Endodermal cell (in vitro differentiated cells): ENCODE data around the gene MKS1. TPM values are rescaled to one million over a fixed set of nuclear protein-coding genes. Genes with fewer than 3 reads are reported as not detected.

Experiments used
- DNase-seq: peaks from one replicate; pipeline ENCODE4 v3.0.0-alpha.2; 2017
- H3K27ac ChIP-seq: 2 replicates; pipeline ENCODE4 v1.5.1; 2013; ENCODE audit warnings: mild to moderate bottlenecking, low read depth, low read length, moderate library complexity
- H3K27me3 ChIP-seq: 2 replicates; pipeline ENCODE4 v1.6.1; 2013; ENCODE audit warnings: mild to moderate bottlenecking, low read length, moderate library complexity; ENCODE audit not compliant: insufficient read depth, control insufficient read depth, poor library complexity, severe bottlenecking
- H3K36me3 ChIP-seq: 2 replicates; pipeline ENCODE4 v1.7.0; 2013; ENCODE audit warnings: mild to moderate bottlenecking, low read length, moderate library complexity; ENCODE audit not compliant: control insufficient read depth, insufficient read depth
- H3K4me1 ChIP-seq: one replicate; pipeline ENCODE4 v1.7.0; 2013; ENCODE audit warnings: low read length; ENCODE audit not compliant: control insufficient read depth, insufficient read depth
- H3K4me3 ChIP-seq: 2 replicates; pipeline ENCODE4 v1.5.1; 2013; ENCODE audit warnings: mild to moderate bottlenecking, low read length, moderate library complexity
- H3K9ac ChIP-seq: 2 replicates; pipeline ENCODE4 v1.6.1; 2013; ENCODE audit warnings: mild to moderate bottlenecking, low read length, moderate library complexity; ENCODE audit not compliant: poor library complexity, severe bottlenecking; ENCODE audit errors: extremely low read depth
- H3K9me3 ChIP-seq: 2 replicates; pipeline ENCODE4 v1.6.1; 2013; ENCODE audit warnings: mild to moderate bottlenecking, low read length, moderate library complexity; ENCODE audit not compliant: control insufficient read depth
- H3K27ac Mint-ChIP-seq: 2 replicates; pipeline ENCODE4 v1.8.0; 2020; ENCODE audit warnings: mixed read lengths
- H3K27me3 Mint-ChIP-seq: 2 replicates; pipeline ENCODE4 v1.8.0; 2021; ENCODE audit warnings: mild to moderate bottlenecking, mixed read lengths; ENCODE audit not compliant: insufficient read depth
- H3K36me3 Mint-ChIP-seq: 2 replicates; pipeline ENCODE4 v1.8.0; 2020; ENCODE audit warnings: low read depth, mixed read lengths
- H3K4me1 Mint-ChIP-seq: 2 replicates; pipeline ENCODE4 v1.8.0; 2020; ENCODE audit warnings: mixed read lengths
- H3K4me3 Mint-ChIP-seq: 2 replicates; pipeline ENCODE4 v1.8.0; 2020; ENCODE audit warnings: mild to moderate bottlenecking, moderate library complexity, mixed read lengths
- H3K9me3 Mint-ChIP-seq: 2 replicates; pipeline ENCODE4 v1.8.0; 2020; ENCODE audit warnings: mild to moderate bottlenecking, mixed read lengths
- CTCF ChIP-seq: fragments of 200-600 bp; sonication (generic); conservative IDR thresholded peaks from 2 replicates; pipeline ENCODE4 v1.5.0; 2021; ENCODE audit warnings: antibody characterized with exemption, mild to moderate bottlenecking
- WGBS, 2 experiments: methylation state at CpG; one replicate each; pipeline versions ENCODE4 v1.1.5 to v1.1.7; 2013; ENCODE audit warnings: missing lambda C conversion rate in 2 of 2, mixed read lengths in 1 of 2; ENCODE audit not compliant: insufficient coverage in 1 of 2, insufficient read length in 1 of 2; 5-methylcytosine and 5-hydroxymethylcytosine counted together
- total RNA-seq, 2 donors: library from RNA; stranded (reverse); fragmentation: NEBNext Ultra II Directional in 1 of 2; extraction: Animal tissue kit (Norgen Biotek cat#: 25700) in 1 of 2; gene quantifications; 2 replicates in 1 of 2; 3 replicates in 1 of 2; pipeline ENCODE4 v1.2.1, GENCODE V29; 2021

The MKS1 gene
- total RNA-seq, 2 donors from 2014 or later, result 31.8 to 32.2 TPM

- 23 to 28% methylated on average over 2 of the region's 2 CpGs for WGBS, 2 experiments
These were observed 53.1 kb downstream of the MKS1 start for GRCh38 chr17:58165981-58166380.

GRCh38 chr17:58161566-58161965, 57.5 kb downstream of the MKS1 start:
- H3K27me3 ChIP-seq, result peaks cover 97% of the 10 kb centered on the region
- H3K27me3 Mint-ChIP-seq, result peaks cover 72% of the 10 kb centered on the region

More at GRCh38 chr17:58165981-58166380, 53.1 kb downstream of the MKS1 start:
- H3K4me3 ChIP-seq, result no peak overlapping the region
- no peaks in the 10 kb centered on the region for H3K36me3 ChIP-seq
- no peak for TF ChIP-seq CTCF
- Mint-ChIP-seq H3K27me3 (peaks cover 68% of the 10 kb centered on the region), H3K9me3 (peaks cover 2% of the 10 kb centered on the region), H3K36me3 (no peaks in the 10 kb centered on the region), H3K4me1 (no peaks in the 10 kb centered on the region), H3K4me3 (no peak overlapping the region), H3K27ac (no peak overlapping the region)
- no peak overlapping the region for H3K27ac ChIP-seq
- H3K27me3 ChIP-seq, result peaks cover 92% of the 10 kb centered on the region
- no peak for DNase-seq
- H3K9ac ChIP-seq, result no peak overlapping the region
- no peaks in the 10 kb centered on the region for H3K4me1 ChIP-seq
- H3K9me3 ChIP-seq, result no peaks in the 10 kb centered on the region

GRCh38 chr17:58158181-58158580, 60.9 kb downstream of the MKS1 start:
- H3K27ac Mint-ChIP-seq, result no peak overlapping the region
- peaks cover 85% of the 10 kb centered on the region for H3K27me3 Mint-ChIP-seq
- Histone ChIP-seq H3K9ac (no peak overlapping the region), H3K4me1 (no peaks in the 10 kb centered on the region), H3K4me3 (no peak overlapping the region), H3K36me3 (no peaks in the 10 kb centered on the region), H3K27me3 (peaks cover 97% of the 10 kb centered on the region), H3K9me3 (no peaks in the 10 kb centered on the region), H3K27ac (no peak overlapping the region)
- no peak overlapping the region for H3K4me3 Mint-ChIP-seq
- TF ChIP-seq CTCF, result no peak
- WGBS, 2 experiments, result 100% methylated on average over 1 of the region's 2 CpGs; no CpG with 5 or more reads in 1 of the 2 experiments
- DNase-seq, result no peak
- no peaks in the 10 kb centered on the region for H3K36me3 Mint-ChIP-seq
- H3K4me1 Mint-ChIP-seq, result no peaks in the 10 kb centered on the region
- H3K9me3 Mint-ChIP-seq, result no peaks in the 10 kb centered on the region

More at GRCh38 chr17:58161566-58161965, 57.5 kb downstream of the MKS1 start:
- H3K4me3 ChIP-seq, result no peak overlapping the region
- no peak overlapping the region for H3K27ac ChIP-seq
- Mint-ChIP-seq H3K36me3 (no peaks in the 10 kb centered on the region), H3K27ac (no peak overlapping the region), H3K4me1 (no peaks in the 10 kb centered on the region), H3K9me3 (no peaks in the 10 kb centered on the region), H3K4me3 (no peak overlapping the region)
- WGBS, 2 experiments, result 78 to 94% methylated on average over 2 to 3 of the region's 3 CpGs
- H3K4me1 ChIP-seq, result no peaks in the 10 kb centered on the region
- H3K9me3 ChIP-seq, result no peaks in the 10 kb centered on the region
- no peak for DNase-seq
- H3K9ac ChIP-seq, result no peak overlapping the region
- no peaks in the 10 kb centered on the region for H3K36me3 ChIP-seq
- TF ChIP-seq CTCF, result no peak
